HepG2 (cell line): ENCODE data around the gene DNAJC5. TPM values are rescaled to one million over a fixed set of nuclear protein-coding genes. Genes with fewer than 3 reads are reported as not detected.

Experiments
- ATF1 ChIP-seq: IDR thresholded peaks from 2 replicates; pipeline ENCODE4 v1.6.1; 2016; ENCODE audit warnings: mild to moderate bottlenecking, control low read depth
- FOXK2 ChIP-seq: fragments of 450-650 bp; IDR thresholded peaks from 2 replicates; pipeline ENCODE4 v1.6.1; 2016
- GMEB1 ChIP-seq: sonication (generic); formaldehyde crosslinking; IDR thresholded peaks from 2 replicates; pipeline ENCODE4 v1.5.1; 2020; ENCODE audit warnings: missing genetic modification reagents, mild to moderate bottlenecking, borderline replicate concordance
- KAT2B ChIP-seq: fragments of 150-350 bp; IDR thresholded peaks from 2 replicates; pipeline ENCODE4 v1.6.1; 2014; ENCODE audit warnings: low read depth, low read length, borderline replicate concordance
- PTBP1 ChIP-seq: fragments of 200-400 bp; formaldehyde crosslinking; IDR thresholded peaks from 2 replicates; pipeline ENCODE4 v1.6.1; 2018; ENCODE audit warnings: low read length, low read depth; ENCODE audit not compliant: poor library complexity, severe bottlenecking
- SRY ChIP-seq: sonication (generic); formaldehyde crosslinking; IDR thresholded peaks from 2 replicates; pipeline ENCODE4 v1.8.0; 2022; ENCODE audit warnings: mild to moderate bottlenecking, missing genetic modification reagents
- USF2 ChIP-seq, 2 experiments: sonication (generic) in 1 of 2; formaldehyde crosslinking in 1 of 2; IDR thresholded peaks; 2 replicates each; pipeline versions ENCODE4 v1.5.1 to v1.6.1; 2011 to 2020; ENCODE audit warnings: borderline replicate concordance in 1 of 2, low read depth in 1 of 2, low read length in 1 of 2, mild to moderate bottlenecking in 1 of 2, missing genetic modification reagents in 1 of 2, moderate library complexity in 1 of 2
- ZBTB10 ChIP-seq: sonication (generic); formaldehyde crosslinking; IDR thresholded peaks from 2 replicates; pipeline ENCODE4 v1.4.0; 2020; ENCODE audit warnings: missing genetic modification reagents, borderline replicate concordance
- ZFP1 ChIP-seq: IDR thresholded peaks from 2 replicates; pipeline ENCODE4 v1.6.1; 2016
- ZNF292 ChIP-seq: sonication (generic); formaldehyde crosslinking; IDR thresholded peaks from 2 replicates; pipeline ENCODE4 v1.8.1; 2022; ENCODE audit warnings: mild to moderate bottlenecking, low read depth, missing genetic modification reagents, borderline replicate concordance
- ZNF512 ChIP-seq: sonication (generic); formaldehyde crosslinking; IDR thresholded peaks from 2 replicates; pipeline ENCODE4 v1.4.0; 2020; ENCODE audit warnings: mild to moderate bottlenecking, missing genetic modification reagents
- ZNF619 ChIP-seq: sonication (generic); formaldehyde crosslinking; IDR thresholded peaks from 2 replicates; pipeline ENCODE4 v1.4.0; 2020; ENCODE audit warnings: mild to moderate bottlenecking, missing genetic modification reagents
- ZSCAN5A ChIP-seq: sonication (generic); formaldehyde crosslinking; IDR thresholded peaks from 2 replicates; pipeline ENCODE4 v1.8.0; 2022; ENCODE audit warnings: mild to moderate bottlenecking, missing genetic modification reagents, borderline replicate concordance
- ZXDC ChIP-seq: sonication (generic); formaldehyde crosslinking; IDR thresholded peaks from 2 replicates; pipeline ENCODE4 v1.5.0; 2020; ENCODE audit warnings: mild to moderate bottlenecking, missing genetic modification reagents
- polyA plus RNA-seq, 8 experiments: library from polyadenylated mRNA; depleted of rRNA in 3 of 8; stranded (reverse) in 7 of 8; unstranded in 1 of 8; fragments of >200 nt; fragmentation: Illumina TruSeq in 4 of 8; extraction: Trizol in 4 of 8; gene quantifications; 2 replicates each; pipeline versions ENCODE4 v1.2.1 to v1.2.3, GENCODE V29; 2011 to 2016; ENCODE audit warnings: low read depth in 4 of 8, missing spikeins in 1 of 8, mixed read lengths in 1 of 8; ENCODE audit not compliant: insufficient read depth in 1 of 8
- total RNA-seq, 5 experiments: library from RNA; depleted of rRNA; stranded (reverse); fragments of >200 nt; fragmentation: Illumina TruSeq; extraction: Trizol; gene quantifications; 2 replicates each; pipeline ENCODE4 v1.2.3, GENCODE V29; 2016; ENCODE audit warnings: low read depth in 1 of 5

Gene DNAJC5
- total and polyA plus RNA-seq, 2 of the 13 experiments (the other 11 are each of a cell fraction or from before 2014, with no cell fraction given) = 42.8 to 64.5 TPM

GRCh38 chr20:63863798-63864544 is 31.0 kb upstream of the DNAJC5 start (continued):
- 0 out of 2 replicates have a peak, but pooled peaks have one; percentile 51 for TF ChIP-seq ZNF512 (CRISPR knock-in tag)
- peak; percentile 75; the same call in 1 of the 2 replicates for TF ChIP-seq ZXDC (CRISPR knock-in tag)
- no peak for TF ChIP-seq PTBP1
- TF ChIP-seq SRY = peak; percentile 84
- TF ChIP-seq ZSCAN5A (CRISPR knock-in tag) = no peak
- TF ChIP-seq ZNF619 (CRISPR knock-in tag) = peak; percentile 60; the same call in 1 of the 2 replicates
- TF ChIP-seq ZNF292 (CRISPR knock-in tag) = no peak
- peak; percentile 70; the same call in 1 of the 2 replicates for TF ChIP-seq GMEB1 (CRISPR knock-in tag)
- no peak for TF ChIP-seq USF2 (IDR thresholded peaks at IDR 0.05; ENCODE audit: low read depth, low read length)
- no peak; the same call in 1 of the 2 replicates for TF ChIP-seq USF2 (CRISPR knock-in tag; IDR thresholded peaks at IDR 0.05; ENCODE audit: borderline replicate concordance)
- peak; percentile 77; the same call in 1 of the 2 replicates for TF ChIP-seq ZBTB10 (CRISPR knock-in tag)
- TF ChIP-seq ATF1 (CRISPR knock-in tag) = no peak
- TF ChIP-seq KAT2B = no peak
- peak; percentile 19; the same call in 1 of the 2 replicates for TF ChIP-seq ZFP1 (CRISPR knock-in tag)
- peak; percentile 4; the same call in 1 of the 2 replicates for TF ChIP-seq FOXK2
